Kidney epithelial cell (primary cell): Measurements from ENCODE around the gene ZNF275. TPM values are rescaled to one million over a fixed set of nuclear protein-coding genes. Genes with fewer than 3 reads are reported as not detected.

Experiments
- DNase-seq: peaks from one replicate; pipeline ENCODE4 v3.0.0-alpha.2; 2010; ENCODE audit warnings: low read depth
- H3K27me3 ChIP-seq: 2 replicates; pipeline ENCODE4 v1.6.0; 2011; ENCODE audit warnings: low read length; ENCODE audit not compliant: control insufficient read depth, insufficient read depth
- H3K36me3 ChIP-seq: 2 replicates; pipeline ENCODE4 v1.5.1; 2011; ENCODE audit warnings: low read length; ENCODE audit not compliant: control insufficient read depth, insufficient read depth
- H3K4me3 ChIP-seq: 2 replicates; pipeline ENCODE4 v1.5.1; 2011; ENCODE audit warnings: low read depth, mild to moderate bottlenecking, control low read depth, low read length
- CTCF ChIP-seq: IDR thresholded peaks from 2 replicates; pipeline ENCODE4 v1.5.1; 2011; ENCODE audit warnings: mild to moderate bottlenecking, moderate library complexity, low read length, control low read depth, inconsistent platforms; ENCODE audit not compliant: insufficient read depth, poor library complexity, severe bottlenecking
- total RNA-seq: library from RNA; depleted of rRNA; stranded (reverse); fragments of >200 nt; gene quantifications from 2 replicates; pipeline ENCODE4 v1.2.3, GENCODE V29; 2015

Gene ZNF275
- total RNA-seq, 1 donor from 2014 or later, result 10.5 TPM

- TF ChIP-seq CTCF, result no peak
- H3K36me3 ChIP-seq, result peaks cover 1% of the 10 kb centered on the region
- no peak overlapping the region for H3K4me3 ChIP-seq
- no peak for DNase-seq
- H3K27me3 ChIP-seq, result no peaks in the 10 kb centered on the region
These were observed 13.6 kb downstream of the ZNF275 start for GRCh38 chrX:153347530-153347929.

GRCh38 chrX:153348421-153348820 is 14.5 kb downstream of the ZNF275 start:
- Histone ChIP-seq H3K36me3 (peaks cover 1% of the 10 kb centered on the region), H3K4me3 (no peak overlapping the region), H3K27me3 (no peaks in the 10 kb centered on the region)
- no peak for TF ChIP-seq CTCF
- no peak for DNase-seq

- TF ChIP-seq CTCF, result no peak
- Histone ChIP-seq H3K36me3 (peaks cover 1% of the 10 kb centered on the region), H3K4me3 (no peak overlapping the region), H3K27me3 (no peaks in the 10 kb centered on the region)
- no peak for DNase-seq
These were observed 16.0 kb downstream of the ZNF275 start for GRCh38 chrX:153349952-153350351.

- DNase-seq, result no peak
- peaks cover 1% of the 10 kb centered on the region for H3K36me3 ChIP-seq
- H3K4me3 ChIP-seq, result no peak overlapping the region
- no peaks in the 10 kb centered on the region for H3K27me3 ChIP-seq
- TF ChIP-seq CTCF, result no peak
These were observed 18.0 kb downstream of the ZNF275 start for GRCh38 chrX:153351981-153352380.

GRCh38 chrX:153352858-153353257 is 18.9 kb downstream of the ZNF275 start:
- no peaks in the 10 kb centered on the region for H3K27me3 ChIP-seq
- no peak for DNase-seq
- H3K36me3 ChIP-seq, result peaks cover 1% of the 10 kb centered on the region
- no peak for TF ChIP-seq CTCF
- no peak overlapping the region for H3K4me3 ChIP-seq

GRCh38 chrX:153353416-153353815 is 19.5 kb downstream of the ZNF275 start:
- Histone ChIP-seq H3K27me3 (no peaks in the 10 kb centered on the region), H3K36me3 (peaks cover 1% of the 10 kb centered on the region), H3K4me3 (no peak overlapping the region)
- no peak for TF ChIP-seq CTCF
- no peak for DNase-seq
